ENCODE results near the gene TARS2. TPM values are rescaled to one million over a fixed set of nuclear protein-coding genes. Genes with fewer than 3 reads are reported as not detected.

Gene TARS2
- total RNA-seq, 1 donor from 2014 or later = 29.6 TPM

DNA sequence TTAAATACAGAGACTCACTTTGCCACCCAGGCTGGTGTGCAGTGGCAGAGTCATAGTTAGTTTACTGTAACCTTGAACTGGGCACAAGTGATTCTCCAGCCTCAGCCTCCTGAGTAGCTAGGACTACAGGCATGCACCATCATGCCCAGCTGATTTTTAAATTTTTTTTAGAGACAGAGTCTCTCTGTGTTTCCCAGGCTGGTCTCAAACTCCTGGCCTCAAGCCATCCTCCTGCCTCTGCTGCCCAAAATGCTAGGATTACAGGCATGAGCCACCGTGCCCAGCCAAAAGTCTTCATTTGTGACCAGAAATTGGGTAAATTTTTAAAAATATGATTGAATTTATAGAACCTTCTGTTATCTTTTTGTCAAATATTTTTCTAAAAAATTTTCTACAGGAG, 17.9 kb upstream of the TARS2 start:
- Histone ChIP-seq H4K20me1 (ENCODE audit: low read depth) (no peaks in the 10 kb centered on the region), H3K36me3 (peaks cover 4% of the 10 kb centered on the region), H3F3A (ENCODE audit: low read depth) (no peaks in the 10 kb centered on the region), H2AFZ (replicated peaks) (no peak overlapping the region), H3K4me3 (no peak overlapping the region), H3K4me2 (no peak overlapping the region), H3K4me1 (no peaks in the 10 kb centered on the region), H3K9ac (no peak overlapping the region), H3K27ac (no peak overlapping the region), H3K9me3 (ENCODE audit: low read depth) (no peaks in the 10 kb centered on the region), H3K27me3 (no peaks in the 10 kb centered on the region), H3K79me2 (ENCODE audit: low read depth) (no peaks in the 10 kb centered on the region)
- no peak overlapping the region for H3K27ac Mint-ChIP-seq
- peaks cover 36% of the 10 kb centered on the region for H3K36me3 Mint-ChIP-seq
- no peaks in the 10 kb centered on the region for H3K9me3 Mint-ChIP-seq
- peaks cover 4% of the 10 kb centered on the region for H3K27me3 Mint-ChIP-seq (ENCODE audit: insufficient read depth, low read depth)
- TF ChIP-seq EZH2phosphoT487 (IDR thresholded peaks at IDR 0.05) (no peak), EZH2 (IDR thresholded peaks at IDR 0.05) (no peak)
- TF ChIP-seq, protein P1, sequence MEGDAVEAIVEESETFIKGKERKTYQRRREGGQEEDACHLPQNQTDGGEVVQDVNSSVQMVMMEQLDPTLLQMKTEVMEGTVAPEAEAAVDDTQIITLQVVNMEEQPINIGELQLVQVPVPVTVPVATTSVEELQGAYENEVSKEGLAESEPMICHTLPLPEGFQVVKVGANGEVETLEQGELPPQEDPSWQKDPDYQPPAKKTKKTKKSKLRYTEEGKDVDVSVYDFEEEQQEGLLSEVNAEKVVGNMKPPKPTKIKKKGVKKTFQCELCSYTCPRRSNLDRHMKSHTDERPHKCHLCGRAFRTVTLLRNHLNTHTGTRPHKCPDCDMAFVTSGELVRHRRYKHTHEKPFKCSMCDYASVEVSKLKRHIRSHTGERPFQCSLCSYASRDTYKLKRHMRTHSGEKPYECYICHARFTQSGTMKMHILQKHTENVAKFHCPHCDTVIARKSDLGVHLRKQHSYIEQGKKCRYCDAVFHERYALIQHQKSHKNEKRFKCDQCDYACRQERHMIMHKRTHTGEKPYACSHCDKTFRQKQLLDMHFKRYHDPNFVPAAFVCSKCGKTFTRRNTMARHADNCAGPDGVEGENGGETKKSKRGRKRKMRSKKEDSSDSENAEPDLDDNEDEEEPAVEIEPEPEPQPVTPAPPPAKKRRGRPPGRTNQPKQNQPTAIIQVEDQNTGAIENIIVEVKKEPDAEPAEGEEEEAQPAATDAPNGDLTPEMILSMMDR (IDR thresholded peaks at IDR 0.05) = no peak
- no peak for DNase-seq (ENCODE audit: low spot score)
- no peak overlapping the region for H3K4me3 Mint-ChIP-seq
- peaks cover 2% of the 10 kb centered on the region for H3K4me1 Mint-ChIP-seq

DNA sequence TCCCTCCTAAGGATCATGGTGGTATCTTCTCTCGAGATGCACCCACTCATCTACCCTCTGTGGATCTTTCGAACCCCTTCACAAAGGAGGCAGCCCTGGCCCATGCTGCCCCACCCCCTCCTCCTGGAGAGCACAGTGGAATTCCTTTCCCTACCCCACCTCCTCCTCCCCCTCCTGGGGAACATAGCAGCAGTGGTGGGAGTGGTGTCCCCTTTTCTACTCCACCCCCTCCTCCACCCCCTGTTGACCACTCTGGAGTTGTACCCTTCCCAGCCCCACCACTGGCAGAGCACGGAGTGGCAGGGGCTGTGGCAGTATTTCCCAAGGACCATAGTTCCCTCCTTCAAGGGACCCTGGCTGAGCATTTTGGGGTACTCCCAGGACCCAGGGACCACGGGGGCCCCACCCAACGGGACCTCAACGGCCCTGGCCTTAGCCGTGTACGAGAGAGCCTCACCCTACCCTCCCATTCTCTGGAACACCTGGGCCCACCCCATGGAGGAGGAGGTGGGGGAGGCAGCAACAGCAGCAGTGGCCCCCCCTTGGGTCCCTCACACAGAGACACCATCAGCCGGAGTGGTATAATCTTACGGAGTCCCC, 14.5 kb upstream of the TARS2 start:
- H3K79me2 ChIP-seq (ENCODE audit: low read depth) = no peaks in the 10 kb centered on the region
- no peak overlapping the region for H2AFZ ChIP-seq (replicated peaks)
- peaks cover 4% of the 10 kb centered on the region for H4K20me1 ChIP-seq (ENCODE audit: low read depth)
- H3K27ac Mint-ChIP-seq = no peak overlapping the region
- no peaks in the 10 kb centered on the region for H3K9me3 Mint-ChIP-seq
- H3K27me3 ChIP-seq = no peaks in the 10 kb centered on the region
- no peak overlapping the region for H3K9ac ChIP-seq
- no peaks in the 10 kb centered on the region for H3K36me3 ChIP-seq
- H3K36me3 Mint-ChIP-seq = peaks cover 27% of the 10 kb centered on the region
- no peak overlapping the region for H3K4me2 ChIP-seq
- peaks cover 2% of the 10 kb centered on the region for H3K27me3 Mint-ChIP-seq (ENCODE audit: insufficient read depth, low read depth)
- no peak overlapping the region for H3K27ac ChIP-seq
- peaks cover 6% of the 10 kb centered on the region for H3K4me1 Mint-ChIP-seq
- H3K4me1 ChIP-seq = no peaks in the 10 kb centered on the region
- H3K9me3 ChIP-seq (ENCODE audit: low read depth) = no peaks in the 10 kb centered on the region
- H3K4me3 ChIP-seq = no peak overlapping the region
- TF ChIP-seq EZH2phosphoT487 (IDR thresholded peaks at IDR 0.05) (no peak), EZH2 (IDR thresholded peaks at IDR 0.05) (no peak)
- H3F3A ChIP-seq (ENCODE audit: low read depth) = peaks cover 28% of the 10 kb centered on the region
- no peak overlapping the region for H3K4me3 Mint-ChIP-seq
- DNase-seq (ENCODE audit: low spot score) = peak; percentile 13

DNA sequence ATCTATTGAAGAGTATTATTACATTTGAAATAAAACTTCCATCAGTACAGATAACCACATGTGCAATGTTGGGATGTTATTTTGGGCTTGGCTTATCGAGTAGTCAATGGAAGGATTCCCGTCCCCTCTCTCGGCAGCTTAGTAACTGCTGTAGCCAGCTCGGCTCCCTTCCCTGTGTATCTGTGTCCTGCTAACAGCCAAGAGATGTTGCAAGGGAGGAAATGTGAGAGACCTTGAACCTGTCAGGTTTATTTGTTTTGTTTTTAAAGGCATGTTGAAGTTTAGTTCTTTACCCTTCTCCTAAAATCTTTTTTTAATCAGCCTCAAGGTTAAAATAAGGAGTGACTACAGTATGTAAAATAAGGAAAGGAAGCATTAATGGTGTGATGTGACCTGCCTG, 13.6 kb upstream of the TARS2 start:
- H3K27me3 ChIP-seq = no peaks in the 10 kb centered on the region
- H3K4me3 Mint-ChIP-seq = no peak overlapping the region
- peaks cover 27% of the 10 kb centered on the region for H3K36me3 Mint-ChIP-seq
- H3K9ac ChIP-seq = no peak overlapping the region
- no peak overlapping the region for H3K4me3 ChIP-seq
- H3K27me3 Mint-ChIP-seq (ENCODE audit: insufficient read depth, low read depth) = peaks cover 5% of the 10 kb centered on the region
- TF ChIP-seq EZH2 (IDR thresholded peaks at IDR 0.05) = no peak
- no peak for TF ChIP-seq EZH2phosphoT487 (IDR thresholded peaks at IDR 0.05)
- TF ChIP-seq, protein P1 (IDR thresholded peaks at IDR 0.05) = no peak
- no peaks in the 10 kb centered on the region for H3K9me3 ChIP-seq (ENCODE audit: low read depth)
- no peak overlapping the region for H3K27ac ChIP-seq
- no peak overlapping the region for H3K4me2 ChIP-seq
- H3K27ac Mint-ChIP-seq = no peak overlapping the region
- peaks cover 33% of the 10 kb centered on the region for H3F3A ChIP-seq (ENCODE audit: low read depth)
- H3K36me3 ChIP-seq = no peaks in the 10 kb centered on the region
- no peaks in the 10 kb centered on the region for H3K79me2 ChIP-seq (ENCODE audit: low read depth)
- H3K9me3 Mint-ChIP-seq = no peaks in the 10 kb centered on the region
- H3K4me1 ChIP-seq = no peaks in the 10 kb centered on the region
- H4K20me1 ChIP-seq (ENCODE audit: low read depth) = peaks cover 4% of the 10 kb centered on the region
- no peak overlapping the region for H2AFZ ChIP-seq (replicated peaks)
- DNase-seq (ENCODE audit: low spot score) = no peak
- H3K4me1 Mint-ChIP-seq = peaks cover 6% of the 10 kb centered on the region

DNA sequence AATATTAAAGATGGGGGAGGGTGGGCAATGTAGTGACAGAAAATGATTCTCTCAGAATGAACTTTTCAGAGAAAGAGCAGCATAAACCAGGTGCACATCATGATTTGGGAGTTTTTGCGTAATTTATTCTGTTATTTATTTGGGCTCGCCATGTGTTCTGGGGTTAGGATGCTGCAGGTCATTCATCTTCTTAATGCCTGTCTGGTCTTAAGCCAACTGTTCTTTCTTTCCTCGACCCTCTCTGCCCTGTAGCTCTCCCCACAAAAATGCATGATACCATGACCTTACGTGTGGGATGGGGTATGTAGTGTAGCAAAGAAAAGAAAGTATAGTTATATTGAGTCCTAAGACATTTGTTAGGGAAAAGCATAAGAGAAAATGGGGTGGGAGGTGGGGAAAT, 12.3 kb upstream of the TARS2 start:
- Histone ChIP-seq H4K20me1 (ENCODE audit: low read depth) (peaks cover 4% of the 10 kb centered on the region), H3K9me3 (ENCODE audit: low read depth) (no peaks in the 10 kb centered on the region), H3K4me2 (no peak overlapping the region), H3K9ac (no peak overlapping the region), H3K27me3 (peaks cover 7% of the 10 kb centered on the region), H2AFZ (replicated peaks) (no peak overlapping the region), H3K79me2 (ENCODE audit: low read depth) (no peaks in the 10 kb centered on the region), H3F3A (ENCODE audit: low read depth) (peaks cover 33% of the 10 kb centered on the region), H3K4me3 (no peak overlapping the region), H3K4me1 (no peaks in the 10 kb centered on the region), H3K36me3 (no peaks in the 10 kb centered on the region), H3K27ac (no peak overlapping the region)
- DNase-seq (ENCODE audit: low spot score) = no peak
- H3K27me3 Mint-ChIP-seq (ENCODE audit: insufficient read depth, low read depth) = peaks cover 5% of the 10 kb centered on the region
- no peaks in the 10 kb centered on the region for H3K9me3 Mint-ChIP-seq
- H3K36me3 Mint-ChIP-seq = peaks cover 25% of the 10 kb centered on the region
- peaks cover 6% of the 10 kb centered on the region for H3K4me1 Mint-ChIP-seq
- no peak overlapping the region for H3K27ac Mint-ChIP-seq
- no peak overlapping the region for H3K4me3 Mint-ChIP-seq
- TF ChIP-seq, protein P1 (IDR thresholded peaks at IDR 0.05) = no peak
- no peak for TF ChIP-seq EZH2phosphoT487 (IDR thresholded peaks at IDR 0.05)
- no peak for TF ChIP-seq EZH2 (IDR thresholded peaks at IDR 0.05)

Measured in neural progenitor cell (in vitro differentiated cells).